IPS-NIHi11 (cell line): ENCODE measurements around the gene TM4SF18.

Experiments
- DNase-seq: peaks from one replicate; pipeline ENCODE4 v3.0.0; 2012; ENCODE audit warnings: mixed read lengths, low spot score

Gene TM4SF18

DNA sequence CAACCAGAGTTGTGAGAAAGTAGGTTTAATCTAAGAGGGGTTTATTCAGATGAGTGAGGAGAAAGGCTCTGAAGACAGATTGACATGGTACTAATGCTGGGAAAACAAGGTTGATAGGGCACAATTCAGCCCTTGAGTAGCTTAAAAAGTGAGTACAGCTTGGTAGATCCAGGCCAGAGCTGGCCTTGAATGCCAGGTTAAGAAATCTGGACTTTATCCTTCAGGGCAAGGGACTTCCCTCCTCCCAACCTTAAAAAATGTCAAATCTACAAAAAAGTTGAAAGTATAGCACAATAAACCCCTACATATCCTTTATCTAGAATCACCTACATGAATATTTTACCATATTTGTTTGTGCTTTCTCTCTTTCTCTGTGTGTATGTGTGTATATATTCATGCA, 7.9 kb downstream of the TM4SF18 start:
- no peak for DNase-seq

DNA sequence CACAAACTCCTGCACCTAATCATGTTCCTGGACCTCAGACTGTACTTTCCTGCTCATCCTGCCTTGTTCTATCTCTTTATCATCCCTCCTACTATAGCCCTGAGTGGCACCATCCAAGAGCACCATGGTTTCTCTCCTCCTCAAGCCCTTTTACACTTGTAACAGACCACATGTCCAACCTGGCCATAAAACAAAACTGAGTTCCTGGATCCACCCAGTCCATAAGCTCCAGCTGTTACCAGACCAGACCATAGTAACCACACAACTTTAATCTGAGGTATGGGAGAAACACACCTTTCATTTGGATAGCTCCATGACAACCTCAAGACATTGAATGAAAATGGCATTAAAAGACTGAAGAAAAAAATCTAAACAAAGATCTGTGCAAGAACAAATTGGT, 9.1 kb downstream of the TM4SF18 start:
- no peak for DNase-seq

DNA sequence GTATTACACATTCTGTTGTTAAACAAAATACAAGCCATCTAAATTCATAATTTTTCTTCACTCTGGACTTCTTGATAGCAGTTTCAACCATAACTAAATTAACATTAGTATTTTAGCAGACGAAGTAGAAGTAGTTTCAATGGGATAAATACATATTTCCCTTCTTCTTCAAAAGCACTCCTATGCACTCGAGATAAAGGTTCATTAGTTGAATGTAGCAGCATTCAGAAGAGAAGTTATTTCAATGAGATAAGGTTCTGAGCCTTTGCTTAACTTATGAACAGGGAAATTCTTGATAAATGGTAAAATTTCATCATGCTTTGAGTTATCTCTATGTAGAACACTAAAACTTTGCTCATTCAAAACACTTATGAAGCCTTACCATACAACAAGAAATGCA, 11.8 kb downstream of the TM4SF18 start:
- no peak for DNase-seq

DNA sequence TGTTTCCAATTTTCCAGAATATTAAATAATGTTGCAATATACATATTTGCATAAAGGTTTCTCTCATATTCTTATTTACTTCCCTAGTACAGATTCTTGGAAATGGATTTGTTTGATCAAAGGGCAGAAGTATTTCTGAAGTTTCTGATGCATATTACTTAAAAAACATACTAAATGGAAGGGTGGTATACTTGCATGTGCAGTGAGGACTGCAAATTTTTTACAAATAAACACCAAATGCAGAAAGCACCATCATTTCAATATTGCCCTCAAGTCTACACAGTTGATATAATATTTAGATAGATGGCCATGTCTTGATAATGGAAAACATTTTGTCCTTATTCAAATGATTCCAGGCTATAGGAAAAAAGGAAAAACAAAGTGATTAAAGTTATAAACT, 12.3 kb downstream of the TM4SF18 start:
- DNase-seq: no peak

DNA sequence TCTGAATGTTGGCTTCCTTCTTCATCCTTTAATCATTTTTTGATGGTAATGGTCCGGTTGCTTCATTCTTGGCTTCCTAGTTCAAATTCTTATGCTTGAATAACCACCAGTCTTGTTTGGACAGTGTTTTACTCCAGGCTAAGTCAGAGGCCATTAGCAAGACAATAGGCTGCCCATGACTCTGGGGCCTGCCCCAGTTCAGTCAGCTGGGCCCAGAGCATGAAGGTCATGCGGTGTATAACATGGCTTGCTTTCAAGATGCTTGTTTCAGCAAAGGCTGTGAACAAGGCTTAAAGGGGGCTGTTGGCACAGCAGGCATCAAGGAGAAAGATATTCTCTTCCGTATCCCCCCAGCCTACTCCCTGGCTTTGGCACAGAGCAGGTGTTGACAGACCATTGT, 13.7 kb downstream of the TM4SF18 start:
- peak; percentile 34 for DNase-seq

DNA sequence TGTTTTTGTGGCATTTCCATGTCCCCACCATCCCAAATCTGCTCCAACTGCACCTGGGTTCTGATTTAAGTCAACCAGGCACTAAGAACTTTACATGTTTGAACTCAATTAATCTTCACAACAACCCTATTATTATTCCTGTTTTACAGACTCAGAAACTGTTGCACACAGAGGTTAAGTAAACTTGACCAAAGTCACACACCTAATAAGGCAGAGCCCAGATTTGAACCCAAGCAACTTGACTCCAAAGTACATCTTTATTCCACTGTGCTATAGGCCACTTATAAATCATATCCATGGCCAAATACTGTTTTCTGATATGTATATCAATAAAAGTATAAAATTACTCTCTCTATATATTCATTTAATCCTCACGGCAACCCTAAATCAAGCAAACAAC, 16.4 kb downstream of the TM4SF18 start:
- no peak for DNase-seq

DNA sequence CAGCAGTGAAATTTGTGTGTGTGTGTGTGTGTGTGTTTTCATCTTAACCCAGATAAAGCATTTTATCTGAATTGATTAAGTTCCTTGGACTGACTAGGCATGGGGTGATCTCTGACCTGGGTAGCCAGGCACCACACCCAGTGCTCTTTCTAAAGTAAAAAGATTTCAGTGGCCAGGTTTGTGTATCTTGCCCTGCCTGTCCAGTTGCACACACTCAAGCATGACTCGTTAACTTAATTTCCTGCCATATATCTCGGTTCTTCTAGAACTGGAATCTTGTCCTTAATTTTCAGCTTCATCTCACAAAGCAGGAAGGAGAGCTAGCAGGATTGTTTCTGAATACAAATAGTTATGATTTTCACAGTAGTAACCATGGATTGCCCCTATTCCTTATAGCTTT, 17.0 kb downstream of the TM4SF18 start:
- no peak for DNase-seq

GRCh38 chr3:149315694-149316093, 17.7 kb downstream of the TM4SF18 start:
- DNase-seq: no peak

DNA sequence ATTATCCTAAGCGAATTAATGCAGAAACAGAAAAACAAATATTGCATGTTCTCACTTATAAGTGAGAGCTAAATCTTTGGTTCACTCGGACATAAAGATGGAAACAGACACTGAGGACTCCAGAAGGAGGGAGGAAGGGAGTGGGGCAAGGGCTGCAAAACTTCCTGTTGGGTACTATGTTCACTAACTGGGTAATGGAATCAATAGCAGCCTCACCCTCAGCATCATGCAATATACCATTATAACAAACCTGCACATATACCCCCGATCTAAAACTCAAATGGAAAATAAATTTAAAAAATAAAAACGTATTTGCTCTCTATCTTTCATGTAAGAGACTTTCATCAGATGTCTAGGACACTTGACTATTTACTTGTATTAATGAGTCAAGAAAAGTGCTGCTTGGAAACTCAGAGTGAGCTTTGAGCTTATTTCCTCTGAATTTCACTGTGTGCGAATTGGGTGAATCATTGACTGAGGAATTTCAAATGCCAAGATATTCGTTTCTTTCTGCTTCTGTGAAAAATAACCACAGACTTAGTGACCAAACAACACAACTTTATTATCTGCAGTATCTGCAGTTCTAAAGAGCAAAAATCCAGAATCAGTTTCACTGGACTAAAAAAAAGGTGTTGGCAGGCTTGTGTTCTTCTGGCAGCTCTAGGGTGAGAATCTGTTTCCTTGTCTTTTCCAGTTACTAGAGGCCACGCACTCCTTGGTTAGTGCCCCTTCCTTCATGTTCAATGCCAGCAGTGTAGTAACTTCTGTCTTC, 18.4 kb downstream of the TM4SF18 start:
- no peak for DNase-seq

DNA sequence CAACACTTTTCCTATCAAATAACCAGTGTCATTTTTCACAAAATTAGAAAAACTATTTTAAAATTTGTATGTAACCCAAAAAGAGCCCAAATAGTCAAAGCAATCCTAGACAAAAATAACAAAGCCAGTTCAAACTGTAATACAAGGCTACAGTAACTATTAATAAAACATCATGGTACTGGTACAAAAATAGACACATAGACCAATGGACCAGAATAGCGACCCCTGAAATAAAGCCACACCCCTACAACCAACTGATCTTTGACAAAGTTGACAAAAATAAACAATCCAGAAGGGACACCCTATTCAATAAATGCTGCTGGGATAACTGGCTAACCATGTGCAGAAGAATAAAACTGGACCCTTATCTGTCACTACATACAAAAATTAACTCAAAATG, 19.9 kb downstream of the TM4SF18 start:
- no peak for DNase-seq

DNA sequence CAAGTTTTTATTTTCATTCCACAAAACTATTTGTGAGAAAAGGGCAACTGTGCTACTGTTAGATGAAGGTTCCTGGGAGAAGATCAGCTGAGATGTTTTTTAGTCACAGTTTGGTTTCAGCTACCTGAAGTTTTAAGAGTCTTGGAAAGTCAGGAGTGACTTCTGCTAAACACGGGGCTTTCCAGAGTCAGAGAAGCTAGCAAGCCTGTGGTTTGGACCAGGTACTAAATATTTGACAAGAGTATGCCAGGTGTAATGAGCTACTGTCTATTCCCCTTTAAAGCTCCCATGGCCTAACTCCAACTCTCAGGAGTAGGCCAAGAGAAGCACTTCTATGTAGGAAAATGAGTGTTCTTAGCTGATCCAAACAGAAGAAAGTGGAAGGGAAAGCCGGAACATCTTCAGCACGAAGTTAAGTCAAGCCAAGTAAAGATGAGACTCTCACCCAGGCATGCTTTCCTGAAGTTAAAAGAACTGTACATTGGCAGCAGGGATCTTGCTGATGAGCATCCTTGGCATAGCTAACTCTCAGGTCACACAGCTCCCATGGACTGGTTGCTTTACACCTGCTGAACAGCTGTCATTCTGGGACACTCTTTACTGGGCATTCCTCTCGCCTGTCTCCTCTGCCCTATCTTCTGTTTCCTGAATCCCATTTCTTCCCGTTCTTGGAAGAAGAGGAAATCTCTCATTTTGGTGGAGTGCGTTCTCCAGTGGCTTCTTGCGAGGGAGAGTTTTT, 22.5 kb downstream of the TM4SF18 start:
- no peak for DNase-seq

GRCh38 chr3:149307435-149307783, 26.0 kb downstream of the TM4SF18 start:
- no peak for DNase-seq

- no peak for DNase-seq
Observed at GRCh38 chr3:149306751-149307434, 26.5 kb downstream of the TM4SF18 start.

- no peak for DNase-seq
Observed at GRCh38 chr3:149305376-149305775, 28.1 kb downstream of the TM4SF18 start.

GRCh38 chr3:149299938-149300801, 33.3 kb downstream of the TM4SF18 start:
- peak; percentile 23 for DNase-seq

DNA sequence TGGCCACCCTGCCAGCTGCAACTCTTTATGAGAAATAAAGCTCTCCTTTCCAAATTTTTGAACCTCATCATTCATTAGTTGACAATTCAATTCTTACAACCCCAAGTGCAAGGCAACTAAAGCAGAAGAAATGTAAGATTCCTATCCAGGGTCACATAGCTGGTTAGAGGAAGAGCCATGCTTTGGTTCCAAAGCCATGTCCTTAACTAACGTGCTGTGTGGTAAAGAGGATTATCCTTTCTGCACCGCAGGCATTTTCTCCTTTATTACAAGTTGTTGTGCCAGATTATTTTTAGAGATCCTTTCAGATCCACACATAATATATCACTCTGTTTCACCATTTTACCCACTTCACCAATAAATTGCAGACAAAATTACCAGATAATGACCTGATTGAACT, 36.5 kb downstream of the TM4SF18 start:
- DNase-seq: no peak

DNA sequence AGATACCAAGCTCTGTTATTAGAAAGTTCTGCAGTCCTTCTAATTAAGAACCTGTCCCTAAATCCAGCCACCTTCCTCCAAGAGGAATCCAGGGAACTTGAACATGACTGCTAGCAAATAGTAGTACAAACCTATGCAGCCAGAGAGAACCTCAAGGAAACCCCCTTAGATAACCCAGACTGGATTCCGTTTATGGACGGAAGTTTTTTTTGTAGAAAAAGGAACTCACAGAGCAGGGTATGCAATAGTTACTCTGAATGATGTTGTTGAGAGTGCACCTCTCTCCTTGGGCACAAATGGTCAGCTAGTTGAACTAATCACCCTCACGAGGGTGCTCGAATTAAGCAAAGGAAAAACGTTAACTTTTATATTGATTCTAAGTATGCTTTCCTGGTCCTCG, 40.8 kb downstream of the TM4SF18 start:
- DNase-seq: no peak

GRCh38 chr3:149291178-149291577, 42.3 kb downstream of the TM4SF18 start:
- peak; percentile 48 for DNase-seq

DNA sequence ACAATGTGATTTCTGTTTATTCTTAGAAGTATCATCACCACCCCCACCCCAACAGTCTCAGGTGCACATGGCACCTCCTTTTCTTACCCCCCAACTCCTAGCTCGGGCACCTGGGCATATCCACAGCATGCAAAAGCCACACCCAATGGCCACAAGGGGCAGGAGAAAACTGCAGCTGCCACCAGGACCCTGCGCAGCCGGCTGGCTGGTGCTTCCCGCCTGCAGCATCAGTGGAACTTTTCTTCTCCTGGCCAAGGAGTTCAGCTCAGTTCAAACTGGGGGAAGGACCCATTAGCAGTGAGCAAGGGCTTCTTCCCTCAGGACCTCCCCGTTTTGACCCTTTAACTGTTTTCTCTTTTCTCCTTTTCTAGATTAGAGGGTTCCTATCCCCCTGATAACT, 44.8 kb downstream of the TM4SF18 start:
- DNase-seq: no peak

GRCh38 chr3:149284034-149284433, 49.4 kb downstream of the TM4SF18 start:
- DNase-seq: no peak

DNA sequence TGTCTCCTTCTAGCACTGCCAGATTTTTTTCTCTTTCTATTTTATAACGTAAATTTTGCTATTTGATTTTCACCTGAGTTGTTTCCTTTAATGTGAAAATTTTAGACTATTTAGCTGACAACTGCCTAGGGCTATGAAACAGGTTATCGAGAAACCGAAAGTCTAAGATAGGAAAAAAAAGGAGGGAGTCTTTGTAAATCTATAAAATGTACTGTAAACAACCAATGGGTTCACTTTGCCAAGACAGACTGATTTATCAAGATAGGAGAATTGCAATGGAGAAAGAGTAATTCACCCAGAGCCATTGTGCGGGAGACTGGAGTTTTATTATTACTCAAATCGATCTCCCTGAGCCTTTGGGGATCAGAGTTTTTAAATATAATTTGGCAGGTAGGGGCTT, 50.0 kb downstream of the TM4SF18 start:
- no peak for DNase-seq

DNA sequence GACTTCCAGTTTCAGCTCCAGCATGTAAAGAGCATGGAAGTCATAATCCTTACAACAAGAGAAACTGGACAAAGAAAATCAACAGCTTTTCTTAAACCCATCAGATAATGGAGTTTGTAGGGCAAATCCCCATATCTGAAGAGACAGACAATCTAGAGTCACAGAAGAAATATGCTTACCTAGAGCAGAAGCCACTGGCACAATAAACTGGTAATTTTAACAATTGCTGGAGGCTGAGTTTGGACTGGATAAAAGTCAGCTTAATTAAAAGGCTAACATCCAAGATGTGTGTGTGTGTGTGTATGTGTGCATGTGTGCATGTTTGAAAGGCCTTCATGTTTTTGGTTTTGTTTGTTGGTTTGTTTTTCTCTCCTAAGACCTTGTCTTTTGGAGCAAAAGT, 50.6 kb downstream of the TM4SF18 start:
- no peak for DNase-seq
